Testis (tissue), 2 donors: ENCODE measurements around the gene GOLGA6D.

ENCODE experiments used
- POLR2A ChIP-seq: fragments of 450-650 bp; IDR thresholded peaks from one replicate; pipeline ENCODE4 v1.6.1; 2017; ENCODE audit warnings: antibody characterized with exemption, mild to moderate bottlenecking, moderate library complexity
- TF ChIP-seq, protein P1 (sequence below), 3 experiments: fragments of 450-650 bp in 2 of 3; fragments of 200-600 bp in 1 of 3; sonication (generic) in 1 of 3; IDR thresholded peaks; one replicate each; pipeline ENCODE4 v1.5.1; 2016 to 2019; ENCODE audit warnings: antibody characterized with exemption in 3 of 3, mild to moderate bottlenecking in 2 of 3, moderate library complexity in 1 of 3

DNA sequence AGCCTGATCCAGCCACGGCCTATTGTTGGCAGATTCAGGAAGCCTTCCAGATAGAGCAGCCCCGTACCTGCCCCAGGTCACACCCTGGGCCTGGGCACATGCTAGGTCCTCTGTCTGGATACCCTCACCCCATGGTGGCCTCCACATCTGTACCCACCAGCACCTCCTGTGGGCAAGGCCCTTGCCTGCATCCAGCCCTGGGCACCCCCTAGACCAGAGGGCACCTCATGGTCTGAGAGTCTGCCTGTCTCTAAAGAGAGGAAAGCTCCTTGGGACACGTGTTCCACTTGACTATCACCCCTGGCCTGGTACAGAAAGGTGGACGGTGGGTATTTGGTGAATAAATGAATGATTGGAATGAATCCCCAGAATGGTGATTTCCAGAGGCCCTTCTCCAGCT lies 44.4 kb downstream of the GOLGA6D start:
- TF ChIP-seq, protein P1, sequence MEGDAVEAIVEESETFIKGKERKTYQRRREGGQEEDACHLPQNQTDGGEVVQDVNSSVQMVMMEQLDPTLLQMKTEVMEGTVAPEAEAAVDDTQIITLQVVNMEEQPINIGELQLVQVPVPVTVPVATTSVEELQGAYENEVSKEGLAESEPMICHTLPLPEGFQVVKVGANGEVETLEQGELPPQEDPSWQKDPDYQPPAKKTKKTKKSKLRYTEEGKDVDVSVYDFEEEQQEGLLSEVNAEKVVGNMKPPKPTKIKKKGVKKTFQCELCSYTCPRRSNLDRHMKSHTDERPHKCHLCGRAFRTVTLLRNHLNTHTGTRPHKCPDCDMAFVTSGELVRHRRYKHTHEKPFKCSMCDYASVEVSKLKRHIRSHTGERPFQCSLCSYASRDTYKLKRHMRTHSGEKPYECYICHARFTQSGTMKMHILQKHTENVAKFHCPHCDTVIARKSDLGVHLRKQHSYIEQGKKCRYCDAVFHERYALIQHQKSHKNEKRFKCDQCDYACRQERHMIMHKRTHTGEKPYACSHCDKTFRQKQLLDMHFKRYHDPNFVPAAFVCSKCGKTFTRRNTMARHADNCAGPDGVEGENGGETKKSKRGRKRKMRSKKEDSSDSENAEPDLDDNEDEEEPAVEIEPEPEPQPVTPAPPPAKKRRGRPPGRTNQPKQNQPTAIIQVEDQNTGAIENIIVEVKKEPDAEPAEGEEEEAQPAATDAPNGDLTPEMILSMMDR (IDR thresholded peaks at IDR 0.05): no peak
- no peak for TF ChIP-seq POLR2A
